HG03025 (cell line): ENCODE data around the gene ACOT2.
"Not testable (repeated sequence)": the region's sequence is repeated elsewhere in the genome, so short reads cannot be mapped to it uniquely, and the experiment has no call there.

Source experiments
- ATAC-seq: cut with Tn5 transposase; IDR thresholded peaks from one replicate; pipeline ENCODE4 v1.9.1; 2021; ENCODE audit warnings: mild to moderate bottlenecking, moderate library complexity; ENCODE audit not compliant: unreplicated experiment, low FRiP score

ACOT2 gene

GRCh38 chr14:73569185-73569958 lies at the start of gene ACOT2:
Gene ACOT2 (plus strand): TSS chr14:73569213. CDS start chr14:73569241, 28 bp downstream.
- not testable (repeated sequence) for ATAC-seq

DNA sequence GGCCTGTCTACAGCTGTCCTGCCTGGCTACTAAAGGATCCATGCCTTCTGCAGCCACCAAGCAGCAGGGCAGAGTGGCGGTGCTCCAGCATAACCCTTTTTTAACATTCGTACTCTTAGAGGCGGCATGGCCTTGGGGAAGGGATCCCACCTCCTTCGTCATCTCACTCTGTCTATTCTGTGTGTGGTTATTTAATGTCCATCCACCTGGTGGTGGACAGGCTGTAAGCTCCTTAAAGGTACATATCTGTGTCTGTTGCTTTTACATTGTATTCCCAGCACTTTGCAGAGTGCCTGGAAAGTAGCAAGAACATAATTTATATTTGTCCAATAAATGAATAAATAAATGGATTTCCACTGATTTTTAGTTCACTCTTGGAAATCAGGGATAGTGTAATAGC lies 47.8 kb upstream of the ACOT2 start:
- no peak for ATAC-seq

DNA sequence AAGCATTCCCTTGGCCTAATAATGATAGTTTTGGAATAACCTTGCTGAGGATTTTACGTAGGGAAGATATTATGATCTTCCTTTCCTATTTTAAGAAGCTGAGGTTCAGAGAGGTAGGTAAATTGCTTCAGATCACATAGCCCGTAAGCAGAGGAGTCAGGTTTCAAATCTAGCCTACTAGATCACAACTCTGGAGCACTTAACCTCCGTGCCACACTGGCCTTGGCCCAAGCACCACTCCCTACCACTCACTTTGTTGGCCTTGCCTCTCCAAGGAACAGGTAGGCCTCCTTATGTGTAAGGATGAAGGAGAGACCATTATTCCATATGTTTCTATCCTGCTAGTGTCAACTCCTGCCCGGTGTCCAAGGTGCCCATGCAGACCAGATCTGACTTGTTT lies 44.5 kb upstream of the ACOT2 start:
- no peak for ATAC-seq

- no peak for ATAC-seq
Measured at GRCh38 chr14:73526036-73526984, 42.7 kb upstream of the ACOT2 start.

- ATAC-seq, result not testable (repeated sequence)
Measured at GRCh38 chr14:73529356-73529755, 39.7 kb upstream of the ACOT2 start.

GRCh38 chr14:73531971-73532370 lies 37.0 kb upstream of the ACOT2 start:
- ATAC-seq, result not testable (repeated sequence)

- not testable (repeated sequence) for ATAC-seq
Measured at GRCh38 chr14:73537244-73538045, 31.6 kb upstream of the ACOT2 start.

DNA sequence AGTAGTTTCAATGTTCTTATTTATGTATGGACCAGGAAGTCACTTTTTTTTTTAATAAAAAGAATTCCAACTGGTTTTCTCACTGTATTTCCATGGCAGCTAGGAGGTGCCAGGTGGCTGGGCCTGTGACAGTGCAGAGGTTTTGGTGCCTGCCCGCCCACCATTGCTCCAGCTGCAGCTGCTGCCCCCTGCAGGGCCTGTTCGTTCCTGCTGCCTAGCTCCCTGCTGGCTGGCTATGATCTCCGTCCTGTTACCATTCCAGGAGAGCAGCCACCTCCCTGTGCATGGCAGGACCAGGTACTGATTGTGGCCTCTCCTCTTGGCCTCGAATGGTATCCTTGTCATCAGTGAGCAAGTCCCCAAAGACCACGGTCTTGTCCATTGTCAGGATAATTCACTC lies 30.0 kb upstream of the ACOT2 start:
- ATAC-seq, result not testable (repeated sequence)

DNA sequence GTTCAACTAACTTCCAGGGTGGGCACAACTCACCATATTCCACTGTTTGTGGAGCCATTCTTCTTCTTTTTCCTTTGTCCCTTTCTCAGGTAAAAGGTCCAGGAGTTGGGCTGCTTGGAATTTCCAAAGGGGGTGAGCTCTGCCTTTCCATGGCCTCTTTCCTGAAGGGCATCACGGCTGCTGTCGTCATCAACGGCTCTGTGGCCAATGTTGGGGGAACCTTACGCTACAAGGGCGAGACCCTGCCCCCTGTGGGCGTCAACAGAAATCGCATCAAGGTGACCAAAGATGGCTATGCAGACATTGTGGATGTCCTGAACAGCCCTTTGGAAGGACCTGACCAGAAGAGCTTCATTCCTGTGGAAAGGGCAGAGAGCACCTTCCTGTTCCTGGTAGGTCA lies 26.1 kb upstream of the ACOT2 start:
- not testable (repeated sequence) for ATAC-seq

DNA sequence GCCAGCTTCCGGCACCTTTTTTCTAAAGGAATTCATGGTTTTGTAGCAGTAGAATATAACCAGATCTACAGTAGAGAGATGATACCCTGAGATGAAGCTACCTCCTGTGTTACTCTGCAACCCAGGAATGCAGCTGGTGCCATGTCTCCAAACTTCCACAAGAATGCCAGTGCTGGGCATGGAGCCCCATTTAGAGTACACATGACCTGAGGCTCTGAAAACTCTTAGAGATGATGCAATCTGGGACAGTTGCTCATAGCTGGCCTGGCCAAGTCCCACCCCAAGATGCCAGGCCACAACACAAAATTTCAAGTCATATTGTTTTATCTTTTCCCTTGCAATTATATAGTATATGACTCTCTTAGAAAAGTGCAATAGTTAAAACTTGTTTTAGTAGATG lies 23.7 kb upstream of the ACOT2 start:
- ATAC-seq, result not testable (repeated sequence)

- ATAC-seq, result not testable (repeated sequence)
Measured at GRCh38 chr14:73549097-73549496, 19.9 kb upstream of the ACOT2 start.

DNA sequence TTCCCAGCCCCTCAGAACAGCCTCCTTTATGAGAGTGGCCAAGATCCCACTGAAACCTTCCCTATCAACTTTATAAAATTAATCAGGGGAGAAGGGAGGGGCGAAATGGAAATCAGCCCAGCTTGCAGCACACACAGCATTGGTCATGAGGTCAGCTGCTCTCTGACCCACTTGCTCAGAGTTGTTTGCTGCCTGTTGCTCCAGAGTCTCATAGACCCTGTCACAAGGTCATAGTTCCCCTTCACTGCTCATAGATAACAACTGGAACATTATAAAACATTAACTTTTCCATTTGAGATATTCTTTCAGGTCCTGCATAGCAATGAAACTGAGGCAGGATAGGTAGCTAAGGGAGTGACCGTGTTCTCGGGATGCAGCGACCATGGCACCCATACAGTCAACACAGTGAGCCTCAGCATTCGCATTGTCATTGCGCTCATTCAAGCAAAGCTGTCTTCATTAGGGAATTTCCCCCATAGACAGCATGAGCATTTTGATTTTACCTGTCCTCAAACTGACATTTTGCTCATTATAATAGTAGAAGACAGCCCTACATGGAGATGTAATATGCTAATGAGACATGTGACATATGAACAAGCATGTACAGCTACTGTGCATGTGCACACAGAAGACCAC lies 19.0 kb upstream of the ACOT2 start:
- not testable (repeated sequence) for ATAC-seq

GRCh38 chr14:73553845-73554244 lies 15.2 kb upstream of the ACOT2 start:
- no peak for ATAC-seq

GRCh38 chr14:73557201-73557600 lies 11.8 kb upstream of the ACOT2 start:
- ATAC-seq, result not testable (repeated sequence)

GRCh38 chr14:73558238-73558637 lies 10.8 kb upstream of the ACOT2 start:
- not testable (repeated sequence) for ATAC-seq

GRCh38 chr14:73562256-73562655 lies 6.8 kb upstream of the ACOT2 start:
- ATAC-seq, result not testable (repeated sequence)

GRCh38 chr14:73562696-73563095 lies 6.3 kb upstream of the ACOT2 start:
- not testable (repeated sequence) for ATAC-seq

DNA sequence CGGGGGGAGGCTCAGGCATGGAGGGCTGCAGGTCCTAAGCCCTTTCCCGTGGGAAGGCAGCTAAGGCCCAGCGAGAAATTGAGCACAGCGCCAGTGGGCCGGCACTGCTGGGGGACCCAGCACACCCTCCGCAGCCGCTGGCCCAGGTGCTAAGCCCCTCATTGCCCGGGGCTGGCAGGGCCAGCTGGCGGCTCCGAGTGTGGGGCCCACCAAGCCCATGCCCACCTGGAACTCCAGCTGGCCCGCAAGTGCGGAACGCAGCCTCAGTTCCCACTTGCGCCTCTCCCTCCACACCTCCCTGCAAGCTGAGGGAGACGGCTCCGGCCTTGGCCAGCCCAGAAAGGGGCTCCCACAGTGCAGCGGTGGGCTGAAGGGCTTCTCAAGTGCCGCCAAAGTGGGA lies 2.6 kb upstream of the ACOT2 start:
- not testable (repeated sequence) for ATAC-seq

DNA sequence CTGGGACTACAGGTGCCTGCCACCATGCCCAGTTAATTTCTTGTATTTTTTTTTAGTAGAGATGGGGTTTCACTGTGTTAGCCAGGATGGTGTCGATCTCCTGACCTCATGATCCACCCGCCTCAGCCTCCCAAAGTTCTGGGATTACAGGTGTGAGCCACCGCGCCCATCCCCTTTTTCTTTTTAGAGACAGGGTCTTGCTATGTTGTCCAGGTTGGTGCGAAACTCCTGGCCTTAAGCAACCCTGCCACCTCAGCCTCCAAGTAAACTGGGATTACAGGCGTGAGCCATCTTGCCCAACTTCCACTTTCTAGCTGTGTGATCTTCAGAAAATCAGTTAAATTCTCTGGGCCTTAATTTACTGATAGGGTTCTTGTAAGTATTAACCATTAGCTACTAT lies 2.1 kb upstream of the ACOT2 start:
- not testable (repeated sequence) for ATAC-seq

- ATAC-seq, result no peak
Measured at GRCh38 chr14:73567358-73567757, 1.7 kb upstream of the ACOT2 start.
